Fibroblast of the conjunctiva (primary cell): ENCODE data around the gene C20orf96.
"Not testable (repeated sequence)": the region's sequence is repeated elsewhere in the genome, so short reads cannot be mapped to it uniquely, and the experiment has no call there.

Source experiments
- DNase-seq: peaks from one replicate; pipeline ENCODE4 v3.0.0-alpha.2; 2010; ENCODE audit warnings: low read depth

The C20orf96 gene, protein sequence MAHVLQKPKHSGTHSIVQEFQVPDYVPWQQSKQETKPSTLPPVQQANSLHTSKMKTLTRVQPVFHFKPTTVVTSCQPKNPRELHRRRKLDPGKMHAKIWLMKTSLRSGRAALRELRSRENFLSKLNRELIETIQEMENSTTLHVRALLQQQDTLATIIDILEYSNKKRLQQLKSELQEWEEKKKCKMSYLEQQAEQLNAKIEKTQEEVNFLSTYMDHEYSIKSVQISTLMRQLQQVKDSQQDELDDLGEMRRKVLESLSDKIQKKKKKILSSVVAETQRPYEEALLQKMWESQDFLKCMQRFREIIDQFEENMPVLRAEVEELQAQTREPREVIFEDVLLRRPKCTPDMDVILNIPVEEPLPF

GRCh38 chr20:290084-290831, at the start of gene C20orf96:
Gene C20orf96 (minus strand): TSS chr20:290750. CDS start chr20:290610, 140 bp downstream.
- peak; percentile 94 for DNase-seq

DNA sequence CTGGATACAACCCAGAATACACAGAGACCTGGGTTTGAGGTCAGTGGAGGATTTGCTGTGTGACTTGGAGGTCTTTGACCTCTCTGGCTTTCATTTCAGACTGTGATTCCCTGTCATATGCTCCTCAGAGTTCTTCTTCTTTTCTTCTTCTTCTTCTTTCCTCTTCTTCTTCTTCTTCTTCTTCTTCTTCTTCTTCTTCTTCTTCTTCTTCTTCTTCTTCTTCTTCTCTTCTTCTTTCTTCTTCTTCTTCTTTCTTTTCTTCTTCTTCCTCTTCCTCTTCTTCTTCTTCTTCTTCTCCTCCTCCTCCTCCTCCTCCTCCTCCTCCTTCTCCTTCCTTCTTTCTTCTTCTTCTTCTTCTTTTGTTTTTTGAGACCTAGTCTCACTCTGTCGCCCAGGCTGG, 45.5 kb upstream of the C20orf96 start:
- not testable (repeated sequence) for DNase-seq

- no peak for DNase-seq
Observed at GRCh38 chr20:334578-334977, 44.0 kb upstream of the C20orf96 start.

DNA sequence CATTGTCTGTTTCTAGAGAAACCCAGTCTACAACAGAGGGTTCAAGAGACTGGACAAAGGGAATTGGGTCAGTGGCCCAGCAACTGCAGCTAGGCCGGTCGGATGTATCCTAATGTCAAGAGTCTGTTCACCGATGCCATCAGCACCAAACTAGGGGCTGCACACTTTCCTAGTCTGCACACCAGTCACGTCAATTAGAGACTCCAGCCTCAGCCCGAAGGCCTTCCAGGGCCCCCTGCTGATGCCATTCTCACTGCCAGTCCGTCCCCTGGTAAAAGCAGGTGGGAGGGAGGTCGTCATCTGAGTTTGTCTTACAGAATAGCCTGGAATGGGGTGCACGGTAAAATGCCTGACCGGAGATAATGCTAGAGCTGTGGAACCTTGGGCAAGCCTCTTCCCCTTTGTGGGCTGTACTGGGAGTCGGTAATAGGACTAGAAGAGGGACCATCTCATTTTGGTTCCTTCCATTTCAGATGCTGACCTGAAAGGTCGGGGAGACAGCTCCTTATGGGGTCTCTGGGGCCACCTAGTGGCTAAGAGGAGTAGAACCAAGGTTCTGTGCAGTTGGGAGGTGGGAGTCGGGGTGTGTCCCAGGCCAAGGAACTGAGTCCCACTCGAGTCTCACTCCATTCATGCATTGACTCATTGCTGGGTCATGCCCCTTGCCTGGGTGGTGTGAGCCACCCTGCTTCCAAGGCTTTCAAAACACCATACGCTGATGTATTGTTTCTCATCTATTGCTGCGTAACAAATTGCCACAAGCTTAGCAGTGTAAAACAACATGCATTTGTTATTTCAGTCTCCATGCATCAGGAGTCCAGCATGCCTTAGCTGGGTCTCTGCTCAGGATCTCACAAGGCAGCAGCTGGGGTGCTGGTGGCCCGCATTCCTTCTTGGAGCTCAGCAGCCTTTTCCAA, 39.9 kb upstream of the C20orf96 start:
- DNase-seq, result no peak

GRCh38 chr20:329851-330232, 39.3 kb upstream of the C20orf96 start:
- DNase-seq, result no peak

GRCh38 chr20:328975-329695, 38.6 kb upstream of the C20orf96 start:
- DNase-seq, result no peak

DNA sequence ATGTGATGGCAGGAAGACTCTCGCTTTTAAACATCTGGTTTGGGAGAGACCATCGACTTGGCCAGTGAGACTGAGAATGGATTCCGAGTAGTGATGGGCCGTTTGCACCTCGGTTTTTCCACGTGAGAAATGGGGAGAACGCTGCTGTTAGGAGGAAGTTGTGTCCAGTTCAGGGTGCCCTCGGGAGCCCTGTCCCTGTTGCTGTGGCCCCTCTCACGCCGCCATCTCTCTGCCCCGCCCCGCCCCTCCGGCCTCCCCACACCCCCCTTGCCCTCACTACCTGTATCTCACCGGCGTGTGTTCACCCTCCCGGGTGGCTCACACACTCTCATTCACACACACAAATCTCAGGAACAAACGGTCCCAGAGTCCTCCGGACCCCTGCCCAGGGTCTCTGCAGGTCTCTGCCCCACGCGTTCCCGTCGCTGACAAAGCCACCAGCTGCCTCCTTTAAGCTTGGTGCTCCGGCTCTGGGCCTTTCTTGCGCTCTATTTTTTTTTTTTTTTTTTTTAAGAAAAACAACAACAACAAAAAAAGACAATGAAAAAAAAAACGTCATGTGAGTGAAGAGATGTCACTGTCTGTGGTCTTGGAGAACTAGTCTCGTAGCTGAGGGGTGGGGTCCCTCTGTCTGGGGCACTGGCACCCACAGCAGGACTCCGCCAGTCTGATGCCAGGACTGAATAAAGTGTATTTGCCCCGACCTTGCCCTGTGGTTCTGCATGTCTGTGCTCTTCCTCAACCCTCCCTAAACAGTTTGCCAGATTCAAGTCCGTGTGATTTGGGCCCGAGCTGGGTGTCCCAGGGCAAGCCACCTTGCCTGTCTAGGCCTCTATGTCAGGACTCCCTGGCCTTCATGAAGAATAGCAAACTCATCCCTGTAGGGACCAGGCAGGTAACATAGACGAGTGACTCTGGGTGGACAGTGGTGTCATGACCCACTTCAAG, 37.8 kb upstream of the C20orf96 start:
- DNase-seq, result no peak

- peak; percentile 85 for DNase-seq
Observed at GRCh38 chr20:327186-328026, 36.9 kb upstream of the C20orf96 start.

DNA sequence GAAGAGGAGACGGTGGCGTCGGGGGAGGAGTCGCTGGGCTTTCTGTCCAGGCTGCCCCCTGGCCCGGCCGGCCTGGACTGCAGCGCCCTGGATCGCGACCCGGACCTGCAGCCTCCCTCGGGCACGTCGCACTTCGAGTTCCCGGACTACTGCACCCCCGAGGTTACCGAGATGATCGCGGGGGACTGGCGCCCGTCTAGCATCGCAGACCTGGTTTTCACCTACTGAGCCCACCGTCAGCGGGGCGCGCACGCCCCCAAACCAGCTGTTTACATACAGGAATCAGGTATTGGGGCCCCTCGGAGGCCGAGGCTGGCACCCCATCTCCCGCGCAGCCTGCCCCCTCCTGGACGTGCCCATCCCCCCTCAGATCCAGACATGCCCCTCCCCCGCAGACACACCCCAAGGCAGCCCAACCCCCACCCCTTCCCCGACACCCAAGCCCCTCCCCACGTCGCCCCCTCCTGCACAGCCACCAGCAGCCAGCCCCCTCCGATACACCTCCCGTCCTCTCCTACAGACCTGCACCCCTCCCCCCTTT, 36.2 kb upstream of the C20orf96 start:
- no peak for DNase-seq

- no peak for DNase-seq
Observed at GRCh38 chr20:325889-326644, 35.5 kb upstream of the C20orf96 start.

- DNase-seq, result peak; percentile 80
Observed at GRCh38 chr20:325045-325888, 34.7 kb upstream of the C20orf96 start, which contains the start of gene SOX12. Gene SOX12 (plus strand): TSS chr20:325552. CDS start chr20:325925, 373 bp downstream.

- no peak for DNase-seq
Observed at GRCh38 chr20:324177-325044, 33.9 kb upstream of the C20orf96 start.

GRCh38 chr20:316316-317068, 25.9 kb upstream of the C20orf96 start:
- no peak for DNase-seq

DNA sequence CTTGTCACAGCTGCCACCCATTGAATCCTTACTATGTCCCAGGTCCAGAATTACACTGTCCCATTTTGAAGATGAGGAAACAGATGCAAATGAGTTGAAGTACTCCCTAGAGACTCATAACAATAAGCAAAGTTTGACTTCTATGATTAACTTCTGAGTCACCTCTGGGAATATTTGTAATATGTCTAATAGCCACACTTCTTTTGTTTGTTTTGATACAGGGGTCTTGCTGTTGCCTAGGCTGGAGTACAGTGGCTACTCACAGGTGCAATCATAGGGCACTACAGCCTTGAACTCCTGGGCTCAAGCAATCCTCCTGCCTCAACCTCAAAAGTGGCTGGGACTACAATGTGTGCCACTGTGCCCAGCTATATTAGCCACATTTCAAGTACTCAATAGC, 23.4 kb upstream of the C20orf96 start:
- no peak for DNase-seq

GRCh38 chr20:313402-313801, 22.9 kb upstream of the C20orf96 start:
- DNase-seq, result no peak

- DNase-seq, result no peak
Observed at GRCh38 chr20:312866-313265, 22.3 kb upstream of the C20orf96 start.
